GM12891 (cell line): Measurements from ENCODE around the gene OAF.

ENCODE experiments used
- PAX5 ChIP-seq: IDR thresholded peaks from 2 replicates; pipeline ENCODE4 v1.6.1; 2011; ENCODE audit warnings: low read length, moderate library complexity, mild to moderate bottlenecking; ENCODE audit not compliant: insufficient read depth, severe bottlenecking
- POLR2A ChIP-seq: IDR thresholded peaks from 2 replicates; pipeline ENCODE4 v1.6.1; 2011; ENCODE audit warnings: low read depth, low read length, control low read depth
- POLR2AphosphoS5 ChIP-seq: IDR thresholded peaks from 2 replicates; pipeline ENCODE4 v1.6.1; 2011; ENCODE audit warnings: low read depth, low read length, control low read depth
- POU2F2 ChIP-seq: IDR thresholded peaks from 2 replicates; pipeline ENCODE4 v1.6.1; 2011; ENCODE audit warnings: low read depth, mild to moderate bottlenecking, control low read depth, low read length, moderate library complexity
- TAF1 ChIP-seq: IDR thresholded peaks from 2 replicates; pipeline ENCODE4 v1.6.1; 2011; ENCODE audit warnings: low read depth, low read length, control low read depth

- no peak for TF ChIP-seq POLR2AphosphoS5
- TF ChIP-seq POLR2A, result no peak
- no peak for TF ChIP-seq TAF1
- TF ChIP-seq PAX5, result no peak
- no peak for TF ChIP-seq POU2F2
Observed at GRCh38 chr11:120229451-120230424, 18.9 kb downstream of the OAF start.
